HL-60/S4 treated with phorbol 12-myristate 13-acetate at 8.2 ng/mL for 4 days and 3 days (cell line): ENCODE measurements around the gene OR10H5.

Experiments used
- in situ Hi-C: fragments of 300-500 bp; cut with MboI; formaldehyde crosslinking; loops from 2 replicates; pipeline ENCODE4 v1.15.0; 2022; ENCODE audit warnings: low sequenced_read_pairs

OR10H5 gene

DNA sequence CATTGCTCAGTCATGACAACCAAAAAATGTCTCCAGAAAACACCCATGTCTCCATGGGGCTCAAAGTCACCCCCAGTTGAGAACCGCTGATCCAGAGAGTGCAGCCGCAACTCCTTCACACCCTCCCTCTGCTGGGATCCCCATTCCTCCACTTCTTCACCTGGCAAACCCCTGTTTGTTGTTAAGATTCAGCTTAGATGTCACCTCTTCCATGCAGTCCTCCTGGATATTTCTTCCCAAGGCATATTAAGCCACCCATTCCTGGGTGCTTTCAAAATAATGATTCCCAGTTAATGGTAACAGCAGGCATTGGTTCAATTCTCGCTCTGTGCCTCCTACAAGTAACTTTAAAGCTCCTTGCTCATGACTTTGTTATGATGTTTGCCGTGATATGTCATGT, 24.0 kb downstream of the OR10H5 start:
- in situ Hi-C loops = no loop called here

DNA sequence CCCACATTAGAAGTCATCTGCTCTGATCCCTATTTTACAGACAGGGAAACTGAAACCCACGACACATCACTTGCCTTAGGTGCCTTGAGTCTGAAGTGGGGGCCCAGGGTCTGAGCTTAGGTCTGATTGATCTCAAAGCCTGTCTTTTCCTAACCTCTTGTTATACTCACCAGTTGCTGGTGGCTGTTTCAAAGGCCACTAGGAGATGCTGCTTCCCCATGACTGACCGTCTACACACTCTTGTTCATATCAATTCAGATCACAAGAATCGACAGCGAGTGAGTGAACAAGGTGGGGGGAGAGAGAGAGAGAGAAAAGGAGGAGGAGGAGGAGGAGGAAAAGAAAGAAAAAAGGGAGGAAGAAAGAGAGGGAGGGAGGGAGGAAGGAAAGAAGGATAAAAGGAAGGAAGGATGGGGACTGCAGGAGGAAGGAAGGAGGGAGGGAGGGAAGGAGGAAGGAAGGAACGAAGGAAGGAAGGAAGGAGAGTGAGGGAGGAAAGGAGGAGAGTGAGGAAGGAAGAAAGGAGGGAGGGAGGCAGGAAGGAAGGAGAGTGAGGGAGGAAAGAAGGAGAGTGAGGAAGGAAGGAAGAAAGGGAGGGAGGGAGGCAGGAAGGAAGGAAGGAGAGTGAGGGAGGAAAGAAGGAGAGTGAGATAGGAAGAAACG, 24.7 kb downstream of the OR10H5 start:
- in situ Hi-C loops = no loop called here

- in situ Hi-C loops = no loop called here
Observed at GRCh38 chr19:15813916-15814315, 26.5 kb downstream of the OR10H5 start.

DNA sequence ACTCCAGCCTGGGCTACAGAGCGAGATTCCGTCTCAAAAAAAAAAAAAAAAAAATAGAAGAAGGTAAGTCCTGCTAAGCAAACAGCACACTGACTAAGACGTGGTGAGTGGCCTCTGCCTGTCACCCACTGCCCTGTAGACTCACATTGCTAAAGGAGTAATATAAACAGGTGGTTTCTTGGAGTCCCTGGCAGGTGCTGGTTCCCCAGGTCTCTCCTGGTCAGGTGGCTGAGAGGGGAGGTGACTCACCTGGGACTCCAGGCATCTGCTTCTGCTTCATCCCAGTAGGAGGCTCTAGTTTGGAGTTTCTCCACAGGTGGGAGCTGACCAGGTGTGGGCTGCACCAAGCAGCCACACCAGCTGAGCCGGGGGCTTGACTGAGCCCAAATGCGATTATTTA, 27.8 kb downstream of the OR10H5 start, which contains the start of gene OR10H1:
OR10H1 (minus strand) TSS at position 359 of the 400 bp plus-strand sequence. CDS start 7,627 bp downstream, outside the sequence.
- in situ Hi-C loops = no loop called here

DNA sequence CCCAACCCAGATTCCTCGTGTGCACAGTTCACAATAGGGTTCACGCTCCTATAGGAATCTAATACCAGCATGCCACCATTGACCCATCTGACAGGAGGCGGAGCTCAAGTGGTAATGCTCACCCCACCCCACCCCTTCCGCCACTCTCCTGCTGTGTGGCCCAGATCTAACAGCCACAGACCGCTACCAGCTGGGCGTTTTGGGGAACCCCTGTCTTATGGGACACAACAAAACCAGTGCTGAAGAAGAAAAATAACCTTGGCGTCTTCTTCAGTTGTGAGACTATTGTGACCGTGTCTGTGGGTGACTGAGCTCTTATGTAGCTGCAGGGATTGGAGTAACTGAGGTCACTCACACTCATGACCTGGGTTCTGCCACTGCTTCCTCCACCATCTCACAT, 33.2 kb downstream of the OR10H5 start:
- in situ Hi-C loops = no loop called here

DNA sequence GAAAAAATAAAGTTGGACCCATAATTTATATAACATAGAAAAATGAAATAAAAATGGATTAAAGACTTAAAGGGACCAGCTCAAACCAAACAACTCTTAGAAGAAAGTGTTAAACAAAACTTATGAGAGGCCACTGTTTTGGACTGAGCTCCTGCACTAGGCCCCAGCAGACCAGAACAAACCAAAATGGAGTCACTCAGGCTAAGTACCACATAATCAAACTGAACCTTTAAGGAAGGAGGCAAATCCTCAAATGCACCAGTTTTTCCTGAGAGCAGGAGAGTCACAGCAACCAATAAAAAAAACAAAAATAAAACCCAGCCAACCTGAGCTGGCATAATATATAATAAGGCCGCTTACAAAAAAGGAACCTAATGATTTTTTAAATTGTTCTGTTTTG, 38.3 kb downstream of the OR10H5 start:
- in situ Hi-C loops = loop anchor here (25.0 kb wide), 1 partner anchor 362 kb away; the partner anchor contains the start of genes AP1M1 and FAM32A

DNA sequence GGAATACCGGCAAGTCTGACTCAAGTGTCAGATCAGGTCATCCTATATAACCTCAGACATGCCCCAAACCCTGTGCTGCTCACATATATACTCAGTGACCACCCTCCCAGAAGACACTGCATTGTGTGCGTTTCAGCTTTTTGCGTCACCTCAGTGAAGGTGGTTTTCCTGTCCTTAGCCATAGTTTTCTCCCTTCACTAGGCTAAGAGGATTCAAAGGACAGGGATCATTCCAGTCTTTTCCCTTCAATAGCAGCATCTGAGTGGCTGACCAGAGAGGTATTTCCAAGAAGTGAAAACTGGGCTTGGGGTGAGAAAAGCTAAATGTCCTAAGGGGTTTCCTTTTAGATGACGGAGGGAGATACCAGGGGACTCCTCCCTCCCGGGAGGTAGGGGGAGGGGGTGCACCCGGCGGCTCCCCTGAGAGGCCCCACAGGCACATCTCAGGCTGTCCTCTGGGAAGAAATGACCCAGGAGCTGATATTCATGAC, 40.7 kb downstream of the OR10H5 start:
- in situ Hi-C loops = loop anchor here (25.0 kb wide), 1 partner anchor 359 kb away; the partner anchor contains the start of genes AP1M1 and FAM32A

GRCh38 chr19:15828611-15829305, 41.3 kb downstream of the OR10H5 start:
- in situ Hi-C loops = loop anchor here (25.0 kb wide), 1 partner anchor 359 kb away; the partner anchor contains the start of genes AP1M1 and FAM32A

GRCh38 chr19:15829306-15829698, 41.8 kb downstream of the OR10H5 start:
- in situ Hi-C loops = loop anchor here (25.0 kb wide), 1 partner anchor 358 kb away; the partner anchor contains the start of genes AP1M1 and FAM32A

DNA sequence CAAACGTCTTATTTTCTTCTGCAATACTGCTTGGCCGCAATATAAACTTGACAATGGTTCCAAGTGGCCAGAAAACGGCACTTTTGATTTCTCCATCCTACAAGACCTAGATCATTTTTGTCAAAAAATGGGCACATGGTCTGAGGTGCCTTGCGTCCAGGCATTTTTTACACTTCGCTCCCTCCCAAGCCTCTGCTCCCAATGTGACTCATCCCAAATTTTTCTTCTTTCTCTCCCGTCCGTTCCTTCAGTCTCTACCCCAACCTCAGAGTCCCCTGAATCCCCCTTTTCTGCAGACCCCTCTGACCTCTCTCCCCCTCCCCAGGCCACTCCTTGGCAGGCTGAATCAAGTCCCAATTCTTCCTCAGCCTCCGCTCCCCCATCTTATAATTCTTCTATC, 42.3 kb downstream of the OR10H5 start:
- in situ Hi-C loops = loop anchor here (25.0 kb wide), 1 partner anchor 358 kb away; the partner anchor contains the start of genes AP1M1 and FAM32A

DNA sequence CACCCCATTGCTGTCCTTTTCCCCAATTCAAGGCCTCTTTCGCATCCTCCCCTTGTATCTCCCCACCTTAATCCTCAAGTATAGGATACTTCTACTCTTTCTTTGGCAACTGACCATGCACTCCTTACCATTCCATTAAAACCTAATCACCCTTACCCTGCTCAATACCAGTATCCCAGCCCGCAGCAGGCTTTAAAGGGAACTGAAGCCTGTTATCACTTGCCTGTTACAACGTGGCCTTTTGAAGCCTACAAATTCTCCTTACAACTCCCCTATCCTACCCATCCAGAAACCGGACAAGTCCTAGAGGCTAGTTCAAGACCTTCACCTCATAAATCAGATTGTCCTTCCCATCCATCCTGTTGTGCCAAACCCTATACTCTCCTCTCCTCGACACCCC, 44.2 kb downstream of the OR10H5 start:
- in situ Hi-C loops = loop anchor here (25.0 kb wide), 1 partner anchor 356 kb away; the partner anchor contains the start of genes AP1M1 and FAM32A

GRCh38 chr19:15834232-15834631, 46.8 kb downstream of the OR10H5 start:
- in situ Hi-C loops = loop anchor here (25.0 kb wide), 1 partner anchor 353 kb away; the partner anchor contains the start of genes AP1M1 and FAM32A

GRCh38 chr19:15835565-15836329, 48.3 kb downstream of the OR10H5 start:
- in situ Hi-C loops = loop anchor here (25.0 kb wide), 1 partner anchor 352 kb away; the partner anchor contains the start of genes AP1M1 and FAM32A

GRCh38 chr19:15836330-15837220, 49.1 kb downstream of the OR10H5 start:
- in situ Hi-C loops = loop anchor here (25.0 kb wide), 1 partner anchor 351 kb away; the partner anchor contains the start of genes AP1M1 and FAM32A

DNA sequence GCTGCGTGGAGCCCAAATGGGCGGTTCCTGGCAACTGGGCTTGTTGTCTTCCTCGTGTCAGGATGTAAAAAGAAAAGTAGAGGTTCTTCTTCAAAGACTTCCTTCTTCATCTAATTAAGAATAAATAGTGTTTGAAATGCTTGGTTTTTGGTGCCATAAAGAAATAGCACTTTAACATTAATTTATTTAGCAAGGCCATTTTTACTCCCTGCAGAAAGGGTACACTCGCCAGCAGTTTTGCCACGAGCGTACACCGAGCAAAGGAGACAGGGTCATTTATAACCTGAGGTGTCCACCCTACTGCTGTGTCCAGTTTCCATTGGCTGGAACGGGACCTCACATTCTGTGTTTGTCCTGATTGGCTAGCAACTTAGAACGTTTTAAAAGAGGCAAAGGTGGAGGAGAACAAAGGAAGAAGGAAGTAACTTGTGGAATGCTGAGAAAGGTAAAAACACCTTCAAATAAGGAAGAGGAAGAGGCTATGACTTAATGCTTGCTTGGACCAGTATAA, 49.8 kb downstream of the OR10H5 start:
- in situ Hi-C loops = loop anchor here (25.0 kb wide), 1 partner anchor 350 kb away; the partner anchor contains the start of genes AP1M1 and FAM32A

- in situ Hi-C loops = loop anchor here (25.0 kb wide), 1 partner anchor 349 kb away; the partner anchor contains the start of genes AP1M1 and FAM32A
Observed at GRCh38 chr19:15838351-15838750, 50.9 kb downstream of the OR10H5 start.

DNA sequence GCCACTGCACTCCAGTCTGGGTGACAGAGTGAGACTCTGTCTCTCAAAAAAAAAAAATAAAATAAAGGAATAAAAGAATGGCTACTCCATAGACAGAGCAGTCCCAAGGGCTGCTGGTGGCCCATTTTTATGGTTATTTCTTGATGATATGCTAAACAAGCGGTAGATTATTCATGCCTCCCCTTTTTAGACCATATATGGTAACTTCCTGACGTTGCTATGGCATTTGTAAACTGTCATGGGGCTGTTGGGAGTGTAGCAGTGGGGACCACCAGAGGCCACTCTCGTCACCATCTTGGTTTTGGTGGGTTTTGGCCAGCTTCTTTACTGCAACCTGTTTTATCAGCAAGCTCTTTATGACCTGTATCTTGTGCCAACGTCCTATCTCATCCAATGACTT, 52.4 kb downstream of the OR10H5 start:
- in situ Hi-C loops = loop anchor here (25.0 kb wide), 1 partner anchor 347 kb away; the partner anchor contains the start of genes AP1M1 and FAM32A

- in situ Hi-C loops = loop anchor here (25.0 kb wide), 1 partner anchor 346 kb away; the partner anchor contains the start of genes AP1M1 and FAM32A
Observed at GRCh38 chr19:15840833-15841232, 53.4 kb downstream of the OR10H5 start.
